DMS114 treated with DMSO at 0.1 percent for 48 hours (cell line): ENCODE results near the gene PLCD1.
"Not testable (repeated sequence)": the region's sequence is repeated elsewhere in the genome, so short reads cannot be mapped to it uniquely, and the experiment has no call there.

Experiments
- DNase-seq: peaks from one replicate; lab custom pipeline; 2025; ENCODE audit not compliant: unreplicated experiment; lab: John Stamatoyannopoulos, UW

PLCD1 gene

DNA sequence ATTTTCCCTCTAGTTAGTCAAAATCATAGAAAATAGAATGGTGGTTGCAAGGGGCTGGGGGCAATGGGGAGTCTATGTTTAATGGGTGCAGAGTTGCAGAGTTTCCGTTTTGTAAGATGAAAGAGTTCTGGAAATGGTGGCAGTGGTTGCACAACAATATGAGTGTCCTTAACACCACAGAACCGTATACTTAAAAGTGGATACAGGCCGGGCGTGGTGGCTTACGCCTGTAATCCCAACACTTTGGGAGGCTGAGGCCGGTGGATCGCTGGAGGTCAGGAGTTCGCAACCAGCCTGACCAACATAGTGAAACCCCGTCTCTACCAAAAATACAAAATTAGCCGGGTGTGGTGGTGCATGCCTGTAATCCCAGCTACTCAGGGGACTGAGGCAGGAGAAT is 41.1 kb downstream of the PLCD1 start:
- not testable (repeated sequence) for DNase-seq

DNA sequence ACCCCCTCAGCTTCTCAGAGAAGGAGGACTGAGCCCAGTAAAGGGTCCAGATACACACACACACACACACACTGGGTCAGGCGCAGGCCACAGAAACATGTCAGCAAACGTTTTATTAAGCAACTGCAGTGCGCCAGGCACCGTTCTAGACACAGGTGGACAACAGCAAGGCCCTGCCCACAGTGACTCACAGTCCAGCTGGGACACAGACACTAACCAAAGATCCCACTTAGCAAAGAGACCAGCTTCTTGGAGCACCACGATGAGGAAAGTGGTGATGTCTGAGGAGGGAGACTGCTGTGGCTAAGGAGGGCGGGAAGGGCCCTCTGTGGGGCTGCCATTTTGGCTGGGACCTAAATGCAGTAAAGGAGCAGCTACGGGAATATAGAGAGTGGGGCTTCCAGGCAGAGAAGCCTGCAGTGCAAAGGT is 41.7 kb downstream of the PLCD1 start:
- DNase-seq = no peak

GRCh38 chr3:37987315-37987697 is 42.1 kb downstream of the PLCD1 start:
- DNase-seq = no peak

- no peak for DNase-seq
Measured at GRCh38 chr3:37986479-37987314, 42.7 kb downstream of the PLCD1 start.

DNA sequence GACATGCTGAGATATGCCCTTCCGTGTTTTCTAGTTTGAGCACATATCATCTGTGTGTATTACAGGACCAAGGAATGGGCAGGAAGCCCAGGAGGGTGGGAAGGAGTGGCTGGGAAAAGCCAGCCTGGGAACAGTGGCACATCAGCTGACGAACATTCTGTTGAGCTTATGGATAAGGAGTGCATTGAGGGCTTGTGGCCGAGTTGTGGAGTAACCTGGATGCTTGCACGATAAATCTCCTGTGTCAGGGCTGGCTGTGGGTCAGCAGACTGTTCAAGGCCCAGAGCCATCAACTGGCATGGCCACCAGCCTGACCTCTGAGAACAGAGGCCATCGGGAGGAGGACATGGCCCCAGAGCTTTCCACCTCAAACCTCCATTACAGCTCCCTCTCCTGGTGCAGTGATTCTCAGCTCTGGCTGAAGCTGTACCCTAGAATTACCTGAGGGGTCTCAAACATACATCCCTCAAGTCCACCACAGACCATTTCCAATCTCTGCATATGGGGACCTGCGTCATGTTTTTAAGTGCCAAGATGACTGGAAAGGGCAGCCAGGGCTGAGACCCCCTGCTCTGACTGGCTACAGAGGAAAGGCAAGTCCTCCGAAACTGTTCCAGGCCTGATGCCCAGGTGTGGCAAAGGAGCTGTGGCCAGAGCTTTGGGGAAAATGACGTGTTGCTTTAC is 43.7 kb downstream of the PLCD1 start:
- no peak for DNase-seq

- DNase-seq = no peak
Measured at GRCh38 chr3:37984596-37984995, 44.8 kb downstream of the PLCD1 start.

- no peak for DNase-seq
Measured at GRCh38 chr3:37984051-37984450, 45.4 kb downstream of the PLCD1 start.

GRCh38 chr3:37982331-37982730 is 47.1 kb downstream of the PLCD1 start:
- DNase-seq = no peak

DNA sequence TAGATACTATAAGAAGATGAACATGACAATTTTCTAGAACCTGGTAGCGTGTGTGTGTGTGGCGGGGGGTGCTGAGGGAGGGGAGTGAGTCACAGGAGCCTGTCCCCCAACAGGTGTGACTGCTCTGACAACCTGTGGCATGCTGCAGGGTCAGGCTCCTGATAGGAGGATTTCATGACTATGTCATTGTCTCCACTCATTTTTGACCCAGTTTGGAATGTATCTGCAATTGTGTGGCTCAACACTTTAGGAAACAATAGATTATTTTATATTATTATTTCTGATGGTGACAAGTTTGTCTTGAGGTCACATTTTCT is 48.1 kb downstream of the PLCD1 start:
- no peak for DNase-seq

DNA sequence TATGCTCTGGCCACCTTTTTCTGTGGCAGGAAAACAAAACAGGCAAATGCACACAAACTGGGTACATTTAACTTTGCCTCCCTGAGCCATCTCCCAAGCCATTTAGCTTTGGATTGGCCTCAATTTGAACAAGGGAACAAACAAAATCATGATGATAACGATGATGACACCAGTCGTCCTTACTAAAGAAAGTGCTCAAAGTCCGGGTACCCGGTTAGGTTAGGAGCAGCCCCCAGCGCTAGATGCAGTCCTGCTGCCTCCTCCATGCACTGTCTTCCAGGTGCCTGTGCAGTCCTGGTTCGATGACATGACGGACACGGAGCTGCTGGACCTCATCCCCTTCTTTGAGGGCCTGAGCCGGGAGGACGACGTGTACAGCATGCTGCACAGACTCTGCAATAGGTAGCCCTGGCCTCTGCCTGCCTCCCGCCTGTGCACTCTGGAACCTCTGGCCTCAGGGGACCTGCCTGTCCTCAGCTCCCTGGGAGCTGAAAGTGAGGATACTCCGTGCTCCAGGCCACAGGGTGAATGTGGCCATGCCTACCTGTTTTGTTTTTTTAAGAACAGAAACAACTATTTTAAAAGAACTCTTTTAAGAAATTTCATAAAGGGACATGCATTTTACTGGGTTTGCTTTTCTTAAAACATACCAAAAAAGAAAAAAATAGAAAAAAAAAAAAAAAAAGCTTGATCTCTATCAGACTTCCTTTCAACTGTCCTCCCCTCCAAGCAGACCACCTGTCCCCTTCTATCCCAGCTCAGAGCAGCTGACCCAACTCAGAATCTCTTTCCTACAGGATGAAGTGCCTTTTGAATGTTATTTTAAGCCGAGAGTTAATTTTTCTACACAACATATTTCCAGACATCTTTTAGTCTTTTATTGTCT is 48.7 kb downstream of the PLCD1 start:
- DNase-seq = no peak

DNA sequence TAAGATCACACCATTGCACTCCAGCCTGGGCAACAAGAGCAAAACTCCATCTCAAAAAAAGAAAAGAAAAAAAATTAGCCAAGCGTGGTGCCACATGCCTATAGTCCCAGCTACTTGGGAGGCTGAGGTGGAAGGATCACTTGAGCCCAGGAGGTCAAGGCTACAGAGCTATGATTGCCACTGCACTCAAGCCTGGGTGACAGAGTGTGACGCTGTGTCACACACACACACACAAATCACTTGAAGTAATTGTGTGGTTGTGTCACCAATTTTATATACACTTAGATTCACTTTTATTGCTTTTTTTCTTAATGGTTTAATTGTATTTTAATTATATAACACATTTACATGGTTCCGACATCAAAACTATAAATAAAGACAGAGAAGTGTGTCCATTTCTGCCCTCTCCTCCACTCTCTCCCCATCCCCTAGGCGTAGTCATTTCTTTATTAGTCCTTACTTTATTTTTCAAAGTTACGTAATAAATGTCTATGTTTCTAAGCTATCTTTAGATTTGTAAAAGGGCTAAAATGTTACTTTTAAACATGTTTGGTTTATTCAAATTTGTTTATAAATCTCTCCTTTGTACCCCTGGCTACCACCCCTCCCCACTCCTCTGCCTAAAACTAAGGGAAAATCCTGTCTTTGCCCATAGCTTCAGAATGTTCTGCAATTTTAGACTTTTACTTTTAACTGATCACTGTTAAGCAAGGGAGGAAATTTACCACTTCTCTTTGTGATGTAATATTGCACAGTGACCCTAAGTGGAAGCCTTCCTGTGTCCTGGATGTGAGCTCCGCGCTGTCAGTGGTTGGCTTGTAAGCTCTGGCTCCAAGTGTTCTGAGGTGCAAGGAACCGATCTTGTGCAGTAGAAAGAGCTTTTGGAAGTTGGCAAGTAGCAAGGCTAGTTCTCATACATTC is 49.6 kb downstream of the PLCD1 start:
- DNase-seq = no peak

DNA sequence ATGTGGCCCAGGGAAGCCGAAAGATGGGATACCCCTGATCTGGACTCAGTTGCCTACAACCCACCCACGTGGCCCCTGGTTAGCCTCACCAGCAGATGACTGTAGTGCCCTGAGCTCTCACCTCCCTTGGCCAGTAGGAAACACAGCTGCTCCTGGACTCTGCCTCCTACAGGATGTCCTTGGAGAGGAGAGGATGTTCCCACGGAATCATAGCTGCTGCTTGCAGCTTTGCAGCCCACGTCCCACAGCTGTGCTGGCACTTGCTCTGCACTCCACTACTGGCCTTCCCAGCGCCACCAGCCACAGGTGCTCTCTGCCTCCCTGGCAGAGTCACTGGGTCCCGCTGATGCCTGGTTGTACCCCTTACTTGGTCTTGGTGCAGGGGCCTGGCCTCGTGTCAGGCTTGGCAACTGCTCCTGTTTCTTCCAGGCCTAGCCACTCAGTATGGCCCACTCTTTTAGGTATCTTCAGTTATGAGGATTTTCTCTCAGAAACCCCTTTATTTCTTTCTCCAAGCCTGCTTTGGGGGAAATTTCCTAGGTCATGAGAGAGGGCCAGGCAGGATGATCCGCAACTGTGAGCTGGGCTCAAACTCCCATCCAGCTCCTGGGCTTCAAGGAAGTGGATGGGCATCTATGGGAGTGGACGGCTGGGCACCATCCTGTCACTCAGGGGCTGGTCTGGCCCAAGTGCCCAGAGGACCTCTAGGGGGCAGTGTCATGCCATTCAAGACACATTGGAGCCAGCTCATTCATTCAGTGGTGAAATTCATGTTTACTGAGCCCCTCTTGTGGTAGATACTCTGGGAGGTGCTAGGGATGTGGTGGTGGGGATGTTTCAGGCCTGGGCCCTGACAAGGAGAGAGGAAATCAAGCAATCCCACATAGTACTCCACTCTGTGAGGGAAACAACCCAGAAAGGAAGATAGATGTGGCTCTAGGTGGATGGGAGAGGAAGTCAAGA is 55.0 kb downstream of the PLCD1 start:
- peak; percentile 36 for DNase-seq

DNA sequence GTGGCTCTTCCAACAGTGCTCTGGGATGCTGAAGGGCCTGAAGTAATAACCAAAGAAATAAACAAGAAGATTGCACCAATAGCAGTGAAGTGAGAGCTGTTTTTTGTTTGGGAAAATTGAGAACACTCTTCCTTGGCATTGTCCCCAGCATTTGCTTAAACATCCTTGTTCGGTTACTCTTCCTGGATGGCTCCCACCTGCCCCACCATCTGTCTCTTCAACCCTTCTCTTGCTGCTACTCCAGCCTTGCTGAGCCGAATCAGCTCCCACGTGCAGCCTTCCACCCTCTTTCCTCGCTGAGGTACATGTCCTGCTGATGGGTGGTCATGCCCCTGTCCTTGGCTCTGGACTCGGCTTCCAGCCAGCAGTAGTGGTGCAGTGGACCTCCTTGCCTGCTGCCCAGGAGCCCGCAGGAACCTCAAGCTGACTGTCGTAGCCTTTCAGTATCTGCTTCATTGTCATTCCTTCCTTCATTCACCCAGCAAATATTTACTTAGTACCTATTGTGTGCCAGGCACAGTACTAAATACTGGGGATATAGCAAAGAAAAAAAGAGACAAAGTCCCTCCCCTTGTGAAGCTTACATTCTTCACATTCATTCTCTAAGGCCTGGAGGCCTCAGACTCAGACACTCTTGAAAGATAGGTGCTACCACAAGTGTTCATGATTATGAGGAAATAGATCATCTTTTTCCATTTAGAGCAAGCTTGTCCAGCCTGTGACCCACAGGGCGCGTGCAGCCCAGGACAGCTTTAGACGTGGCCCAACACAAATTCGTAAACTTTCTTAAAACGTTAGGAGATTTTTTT is 56.0 kb downstream of the PLCD1 start:
- DNase-seq = no peak

DNA sequence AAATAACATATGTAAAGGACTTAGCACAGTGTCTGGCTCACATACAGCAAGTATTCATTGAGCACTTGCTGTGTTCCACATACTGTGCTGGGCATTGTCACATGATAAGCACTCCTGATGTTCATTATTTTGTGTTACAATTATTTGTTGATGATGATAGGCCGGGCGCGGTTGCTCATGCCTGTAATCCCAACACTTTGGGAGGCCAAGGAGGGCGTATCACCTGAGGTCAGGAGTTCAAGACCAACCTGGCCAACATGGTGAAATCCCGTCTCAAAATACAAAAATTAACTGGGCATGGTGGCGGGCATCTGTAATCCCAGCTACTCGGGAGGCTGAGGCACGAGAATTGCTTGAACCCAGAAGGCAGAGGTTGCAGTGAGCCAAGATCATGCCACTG is 57.4 kb downstream of the PLCD1 start:
- DNase-seq = not testable (repeated sequence)

GRCh38 chr3:37971467-37971866 is 58.0 kb downstream of the PLCD1 start:
- no peak for DNase-seq

DNA sequence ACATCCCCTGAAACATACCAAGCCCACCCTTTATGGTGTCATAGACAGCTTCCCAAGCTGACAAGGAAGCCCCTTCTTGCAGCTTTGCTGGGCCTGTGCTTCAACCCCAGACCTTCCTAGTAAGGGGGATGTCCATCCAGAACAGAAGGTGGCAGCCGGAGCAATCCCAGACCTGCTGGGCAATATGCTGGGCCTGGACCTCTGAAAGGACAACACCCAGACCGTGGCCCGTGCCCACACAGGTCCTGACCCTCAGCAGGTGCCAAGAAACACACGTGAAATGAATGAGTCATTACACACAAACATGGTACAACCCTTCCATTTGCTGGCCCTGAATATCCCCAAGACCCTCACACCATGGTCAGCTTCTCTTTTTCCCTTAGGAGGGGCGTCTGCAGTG is 58.6 kb downstream of the PLCD1 start:
- no peak for DNase-seq

GRCh38 chr3:37969596-37970100 is 59.8 kb downstream of the PLCD1 start:
- DNase-seq = no peak

- DNase-seq = no peak
Measured at GRCh38 chr3:37968813-37969595, 60.4 kb downstream of the PLCD1 start.
